ENCODE data around the gene KRT78. TPM values are rescaled to one million over a fixed set of nuclear protein-coding genes. Genes with fewer than 3 reads are reported as not detected.

The KRT78 gene
- total RNA-seq, 4 donors from 2014 or later = 1.9 TPM; not detected in 3

DNA sequence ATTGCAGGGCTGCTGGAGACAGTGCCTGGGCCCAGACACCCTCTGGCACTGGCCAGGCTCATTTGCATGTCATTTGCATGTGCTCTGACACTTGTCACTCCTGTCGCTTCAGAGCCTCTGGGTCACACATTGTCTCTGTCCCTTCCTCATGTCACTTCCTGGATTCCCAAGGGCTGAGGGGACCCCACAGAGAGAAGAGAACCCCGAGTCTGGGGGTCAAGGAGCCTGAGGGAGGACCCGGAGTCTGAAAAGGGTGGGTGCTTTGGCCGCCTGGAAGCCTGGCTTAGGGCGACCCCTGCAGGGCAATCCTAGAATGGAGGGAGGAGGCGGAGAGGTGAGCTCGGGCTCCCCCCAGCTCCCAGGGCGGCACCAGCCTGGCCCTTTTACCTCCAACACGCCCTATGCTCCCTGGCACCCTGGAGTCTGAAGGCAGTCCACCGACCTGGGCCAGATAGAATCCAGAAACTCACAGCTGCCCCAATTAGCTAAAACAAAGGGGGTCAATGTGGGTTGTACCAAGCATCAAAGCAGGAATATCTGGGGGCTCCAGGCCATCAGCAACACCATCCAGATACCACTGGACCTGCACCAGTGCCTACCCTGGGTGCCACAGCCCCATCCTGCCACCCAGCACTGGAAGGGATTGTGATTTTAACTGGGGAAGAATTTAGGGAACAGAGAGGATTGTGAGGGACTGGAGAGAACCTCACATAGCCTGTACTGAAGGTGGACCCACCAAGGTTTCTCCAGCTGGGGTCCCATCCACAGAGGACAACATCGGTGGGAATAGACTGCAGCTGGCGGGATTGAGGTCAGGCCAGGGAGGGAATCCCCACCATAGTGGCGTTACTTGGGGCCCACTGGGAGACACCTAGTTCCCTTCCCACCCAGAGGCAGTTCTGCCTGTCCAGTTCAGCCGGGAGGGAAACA lies 21.8 kb upstream of the KRT78 start:
- TF ChIP-seq, protein P1, sequence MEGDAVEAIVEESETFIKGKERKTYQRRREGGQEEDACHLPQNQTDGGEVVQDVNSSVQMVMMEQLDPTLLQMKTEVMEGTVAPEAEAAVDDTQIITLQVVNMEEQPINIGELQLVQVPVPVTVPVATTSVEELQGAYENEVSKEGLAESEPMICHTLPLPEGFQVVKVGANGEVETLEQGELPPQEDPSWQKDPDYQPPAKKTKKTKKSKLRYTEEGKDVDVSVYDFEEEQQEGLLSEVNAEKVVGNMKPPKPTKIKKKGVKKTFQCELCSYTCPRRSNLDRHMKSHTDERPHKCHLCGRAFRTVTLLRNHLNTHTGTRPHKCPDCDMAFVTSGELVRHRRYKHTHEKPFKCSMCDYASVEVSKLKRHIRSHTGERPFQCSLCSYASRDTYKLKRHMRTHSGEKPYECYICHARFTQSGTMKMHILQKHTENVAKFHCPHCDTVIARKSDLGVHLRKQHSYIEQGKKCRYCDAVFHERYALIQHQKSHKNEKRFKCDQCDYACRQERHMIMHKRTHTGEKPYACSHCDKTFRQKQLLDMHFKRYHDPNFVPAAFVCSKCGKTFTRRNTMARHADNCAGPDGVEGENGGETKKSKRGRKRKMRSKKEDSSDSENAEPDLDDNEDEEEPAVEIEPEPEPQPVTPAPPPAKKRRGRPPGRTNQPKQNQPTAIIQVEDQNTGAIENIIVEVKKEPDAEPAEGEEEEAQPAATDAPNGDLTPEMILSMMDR (IDR thresholded peaks at IDR 0.05) = no peak
- DNase-seq (ENCODE audit: low spot score) (no peak), ATAC-seq (ENCODE audit: low FRiP score) (no peak)

DNA sequence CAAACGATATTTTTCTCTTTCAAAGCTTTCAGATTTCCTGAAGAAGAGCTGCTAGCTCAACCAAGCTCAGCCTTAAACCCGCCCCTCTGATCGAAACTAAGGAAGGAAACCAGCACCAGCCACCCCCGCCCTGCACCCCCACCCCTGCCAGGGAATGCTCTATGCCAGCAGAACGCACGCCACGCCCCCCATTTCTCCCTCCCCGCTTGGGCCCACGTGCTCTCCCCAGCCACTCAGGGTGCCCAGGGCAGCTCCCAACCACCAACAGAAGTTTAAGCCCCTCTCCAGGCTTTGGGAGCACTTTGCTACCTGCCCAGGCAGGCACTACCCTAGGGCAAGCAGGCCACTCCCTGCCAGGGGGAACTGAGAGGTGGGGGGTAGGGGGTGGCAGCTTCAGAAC lies 18.8 kb upstream of the KRT78 start:
- TF ChIP-seq, protein P1 (IDR thresholded peaks at IDR 0.05) = no peak
- no peak for DNase-seq (ENCODE audit: low spot score)
- peak; percentile 35 for ATAC-seq (ENCODE audit: low FRiP score)

DNA sequence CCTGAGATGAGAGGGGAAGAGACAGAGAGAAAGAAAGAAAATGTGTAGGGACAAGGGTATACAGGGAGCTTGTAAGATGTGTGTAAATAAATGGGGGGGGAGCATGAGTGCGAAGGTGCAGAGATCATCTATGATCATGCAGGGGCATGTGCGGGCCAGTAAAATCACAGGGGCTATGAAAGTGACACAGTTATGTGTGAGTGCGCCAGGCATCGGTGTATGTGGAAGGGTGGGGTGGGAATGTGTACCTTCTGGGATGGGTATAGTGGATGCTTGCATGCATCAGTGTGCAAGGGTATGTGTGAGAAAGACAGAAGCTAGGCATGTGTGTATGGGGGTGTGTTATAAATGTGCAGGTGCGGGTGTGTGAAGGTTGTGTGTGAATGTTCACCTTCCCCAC lies 18.4 kb upstream of the KRT78 start:
- no peak for ATAC-seq (ENCODE audit: low FRiP score)
- TF ChIP-seq, protein P1 (IDR thresholded peaks at IDR 0.05) = no peak
- no peak for DNase-seq (ENCODE audit: low spot score)

DNA sequence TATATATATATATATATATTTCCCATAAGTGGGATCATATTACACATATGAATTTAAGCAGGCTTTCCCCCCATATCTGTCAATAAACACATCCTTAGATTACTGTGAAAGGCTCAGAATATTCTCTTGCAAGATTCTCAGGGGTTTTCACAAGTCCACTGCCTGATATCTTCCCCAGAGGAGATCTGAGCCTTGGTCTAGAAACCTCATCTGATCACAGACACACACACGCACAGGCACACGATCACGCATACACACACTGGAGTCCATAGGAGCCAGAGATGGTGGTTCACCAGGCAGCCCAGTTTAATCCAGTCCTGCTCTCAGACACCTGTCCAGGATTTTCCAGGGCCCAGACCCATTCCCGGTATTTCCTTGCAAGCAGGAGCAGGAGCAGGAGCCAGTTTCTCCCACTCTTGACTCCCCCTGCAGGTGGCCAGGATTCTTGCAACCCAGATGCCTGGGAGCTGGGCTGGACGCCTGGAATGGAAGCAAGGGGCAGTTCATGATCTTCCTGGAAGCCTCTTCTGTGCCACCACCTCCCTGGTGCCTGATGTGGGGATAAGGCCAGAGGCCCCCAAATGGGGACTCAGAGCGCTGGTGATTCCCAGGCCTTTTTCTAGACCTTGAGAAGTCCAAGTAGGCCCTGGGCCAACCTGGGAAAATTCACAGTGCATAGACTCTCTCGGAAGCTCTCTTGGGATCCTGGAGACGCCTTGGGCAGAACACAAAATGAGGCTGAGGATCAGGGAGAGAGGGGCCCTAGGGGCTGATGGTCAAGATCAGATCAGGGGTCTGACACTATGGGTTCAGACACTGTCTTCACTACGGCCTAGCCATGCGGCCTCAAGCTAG lies 16.5 kb upstream of the KRT78 start:
- TF ChIP-seq, protein P1 (IDR thresholded peaks at IDR 0.05) = peak in 1 of 3 donors; percentile 53
- DNase-seq (ENCODE audit: low spot score) (no peak), ATAC-seq (ENCODE audit: low FRiP score) (peak; percentile 34)

DNA sequence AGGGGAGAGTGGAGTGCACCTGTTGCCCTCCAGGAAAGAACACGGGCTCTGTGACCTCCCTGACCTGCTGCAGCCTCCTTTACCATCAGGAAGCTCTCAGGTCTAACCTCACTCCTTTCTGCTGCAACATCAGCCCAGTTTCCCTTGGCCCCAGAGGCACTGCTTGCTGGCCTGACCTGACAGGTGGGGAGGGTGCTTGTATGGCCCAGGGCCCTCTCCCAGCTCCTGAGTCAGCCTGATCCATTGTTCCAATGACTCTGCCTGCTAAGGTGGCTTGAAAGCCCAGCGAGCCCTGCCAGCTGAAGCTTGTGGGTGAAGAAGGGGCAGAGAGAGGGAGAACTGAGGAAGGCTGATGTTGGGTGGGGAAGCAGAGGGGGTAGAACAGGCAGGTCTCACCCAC lies 13.2 kb upstream of the KRT78 start:
- DNase-seq (ENCODE audit: low spot score) (no peak), ATAC-seq (ENCODE audit: low FRiP score) (no peak)
- TF ChIP-seq, protein P1 (IDR thresholded peaks at IDR 0.05) = no peak

DNA sequence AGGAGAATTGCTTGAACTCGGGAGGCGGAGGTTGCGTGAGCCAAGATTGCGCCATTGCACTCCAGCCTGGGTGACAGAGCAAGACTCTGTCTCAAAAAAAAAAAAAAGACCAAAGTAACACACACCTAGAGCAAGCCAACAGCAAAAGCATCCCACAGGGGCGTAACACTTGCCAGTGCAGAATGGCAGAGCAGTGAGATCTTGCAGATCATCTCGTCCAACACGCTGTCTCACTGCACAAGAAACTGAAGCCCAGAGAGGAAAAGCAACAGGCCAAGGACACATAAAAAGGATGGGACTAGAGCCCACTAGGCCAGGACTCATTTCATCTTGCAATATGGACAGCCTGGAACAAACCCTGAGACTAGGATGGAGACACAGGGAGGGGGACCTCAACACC lies 12.7 kb upstream of the KRT78 start:
- TF ChIP-seq, protein P1 (IDR thresholded peaks at IDR 0.05) = no peak
- DNase-seq (ENCODE audit: low spot score) (no peak), ATAC-seq (ENCODE audit: low FRiP score) (no peak)

Measured in omental fat pad (tissue), 4 donors.